Activated B cell treated with CpG ODN at 0.5 μM for 24 hours (primary cell): Measurements from ENCODE around the gene GPR152. TPM values are rescaled to one million over a fixed set of nuclear protein-coding genes. Genes with fewer than 3 reads are reported as not detected.
A peak's percentile ranks its signal among the peaks of the same experiment; 100 is the strongest.

Experiments
- ATAC-seq: fragments of 200-7000 bp; cut with Tn5 transposase; one replicate; pipeline ENCODE4 v1.10.0; 2021; ENCODE audit warnings: low read depth, mild to moderate bottlenecking, moderate library complexity
- CTCF ChIA-PET: fragments of 350-600 bp; sonication (Branson Sonifier 250); formaldehyde crosslinking; loops from one replicate; lab custom pipeline; 2021; ENCODE audit warnings: antibody characterized with exemption; lab: Charles Lee
- POLR2A ChIA-PET: fragments of 350-600 bp; sonication (Branson Sonifier 250); formaldehyde crosslinking; loops from one replicate; lab custom pipeline; 2021; ENCODE audit warnings: antibody characterized with exemption; lab: Charles Lee
- DNase-seq: peaks from one replicate; pipeline ENCODE4 v3.0.0; 2022
- H3K27ac Mint-ChIP-seq: one replicate; pipeline ENCODE4 v1.8.0; 2020; ENCODE audit warnings: mixed read lengths
- H3K27me3 Mint-ChIP-seq: one replicate; pipeline ENCODE4 v1.8.0; 2021; ENCODE audit warnings: mixed read lengths
- H3K36me3 Mint-ChIP-seq: one replicate; pipeline ENCODE4 v1.8.0; 2021; ENCODE audit warnings: low read depth, mixed read lengths
- H3K4me1 Mint-ChIP-seq: one replicate; pipeline ENCODE4 v1.8.0; 2021; ENCODE audit warnings: mixed read lengths
- H3K4me3 Mint-ChIP-seq: one replicate; pipeline ENCODE4 v1.8.0; 2020; ENCODE audit warnings: mild to moderate bottlenecking, mixed read lengths
- H3K9me3 Mint-ChIP-seq: one replicate; pipeline ENCODE4 v1.8.0; 2020; ENCODE audit warnings: mixed read lengths
- intact Hi-C: fragments of 100-400 bp; cut with micrococcal nuclease; formaldehyde crosslinking; loops from one replicate; pipeline ENCODE4 v1.15.1; 2024
- total RNA-seq: library from RNA; stranded (reverse); gene quantifications from 2 replicates; pipeline ENCODE4 v1.2.3, GENCODE V29; 2022
- TF ChIP-seq, protein P1 (sequence below): fragments of 200-600 bp; IDR thresholded peaks from one replicate; pipeline ENCODE4 v1.8.0; 2022; ENCODE audit warnings: antibody characterized with exemption, mild to moderate bottlenecking

Gene GPR152
- total RNA-seq, 1 donor from 2014 or later = not detected

DNA sequence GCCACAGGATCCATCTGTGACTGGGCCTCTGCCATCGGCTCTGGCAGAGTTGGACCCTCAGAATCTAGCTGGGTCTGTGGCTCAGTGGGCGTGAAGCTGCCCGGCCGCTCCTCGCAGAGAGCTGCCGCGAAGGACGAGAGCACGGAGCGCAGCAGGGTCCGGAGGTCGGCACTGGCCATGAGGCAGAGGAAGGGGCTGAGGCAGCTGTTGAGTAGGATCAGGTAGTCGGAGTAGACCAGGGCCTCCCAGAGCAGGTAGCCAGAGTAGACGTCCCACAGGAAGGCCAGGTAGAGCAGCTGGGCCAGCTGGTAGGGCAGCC, 912 bp downstream of the GPR152 start:
- ChIA-PET POLR2A (interaction anchor here (1.1 to 33.4 kb wide), 3 partner anchors 8 to 69 kb away, joined by 7 to 1417 read pairs (median 1417); partner anchors contain the start of genes CABP4, CORO1B, GPR152 and PTPRCAP), CTCF (no interaction called here)
- peaks cover 51% of the 10 kb centered on the region for H3K4me1 Mint-ChIP-seq
- H3K9me3 Mint-ChIP-seq = no peaks in the 10 kb centered on the region
- H3K36me3 Mint-ChIP-seq = no peaks in the 10 kb centered on the region
- H3K4me3 Mint-ChIP-seq = no peak overlapping the region
- intact Hi-C loops = no loop called here
- ATAC-seq (no peak), DNase-seq (no peak)
- no peaks in the 10 kb centered on the region for H3K27me3 Mint-ChIP-seq
- TF ChIP-seq, protein P1, sequence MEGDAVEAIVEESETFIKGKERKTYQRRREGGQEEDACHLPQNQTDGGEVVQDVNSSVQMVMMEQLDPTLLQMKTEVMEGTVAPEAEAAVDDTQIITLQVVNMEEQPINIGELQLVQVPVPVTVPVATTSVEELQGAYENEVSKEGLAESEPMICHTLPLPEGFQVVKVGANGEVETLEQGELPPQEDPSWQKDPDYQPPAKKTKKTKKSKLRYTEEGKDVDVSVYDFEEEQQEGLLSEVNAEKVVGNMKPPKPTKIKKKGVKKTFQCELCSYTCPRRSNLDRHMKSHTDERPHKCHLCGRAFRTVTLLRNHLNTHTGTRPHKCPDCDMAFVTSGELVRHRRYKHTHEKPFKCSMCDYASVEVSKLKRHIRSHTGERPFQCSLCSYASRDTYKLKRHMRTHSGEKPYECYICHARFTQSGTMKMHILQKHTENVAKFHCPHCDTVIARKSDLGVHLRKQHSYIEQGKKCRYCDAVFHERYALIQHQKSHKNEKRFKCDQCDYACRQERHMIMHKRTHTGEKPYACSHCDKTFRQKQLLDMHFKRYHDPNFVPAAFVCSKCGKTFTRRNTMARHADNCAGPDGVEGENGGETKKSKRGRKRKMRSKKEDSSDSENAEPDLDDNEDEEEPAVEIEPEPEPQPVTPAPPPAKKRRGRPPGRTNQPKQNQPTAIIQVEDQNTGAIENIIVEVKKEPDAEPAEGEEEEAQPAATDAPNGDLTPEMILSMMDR = no peak
- peak overlapping the region; percentile 18 for H3K27ac Mint-ChIP-seq

DNA sequence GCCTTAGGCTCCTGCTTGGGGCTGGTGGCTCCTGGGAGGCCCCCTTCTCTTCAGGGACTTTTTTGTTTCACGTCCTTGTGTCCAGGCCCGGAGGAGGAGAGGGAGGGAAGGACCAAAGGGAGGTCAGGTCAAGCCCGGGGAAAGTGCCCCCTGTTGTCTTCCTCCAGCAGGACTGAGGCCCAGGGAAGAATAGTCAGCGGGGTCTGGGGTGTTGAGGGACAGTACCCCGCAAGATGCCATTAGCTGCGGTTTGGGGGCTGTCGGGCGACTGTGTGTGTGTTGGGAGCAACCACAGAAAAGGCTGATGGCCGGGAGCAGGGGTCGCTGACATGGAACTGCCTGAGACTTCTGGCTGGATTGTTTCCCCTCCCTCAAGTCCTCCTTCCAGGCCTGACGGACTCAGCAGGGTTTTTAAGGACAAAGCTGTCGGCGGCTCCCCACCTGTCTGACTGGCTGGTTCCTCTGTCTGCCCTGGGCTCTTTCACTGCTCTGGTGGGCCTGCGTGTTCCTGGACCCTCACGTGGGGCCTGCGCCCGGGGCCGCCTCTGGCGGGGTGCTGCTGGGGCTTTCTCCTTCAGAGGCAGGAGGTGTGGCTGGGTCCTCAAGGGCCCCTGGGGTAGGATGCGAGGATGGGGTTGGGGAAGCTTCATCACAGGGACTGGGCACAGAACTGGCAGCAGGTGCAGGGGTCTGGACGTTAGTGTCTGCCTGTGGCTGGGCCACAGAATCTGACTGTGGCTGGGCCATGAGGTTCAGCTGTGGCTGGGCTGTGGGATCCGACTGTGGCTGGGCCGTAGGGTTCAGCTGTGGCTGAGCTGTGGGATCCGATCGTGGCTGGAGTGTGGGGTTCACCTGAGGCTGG, 1.5 kb downstream of the GPR152 start:
- Mint-ChIP-seq H3K36me3 (no peaks in the 10 kb centered on the region), H3K4me3 (no peak overlapping the region), H3K9me3 (no peaks in the 10 kb centered on the region), H3K27me3 (no peaks in the 10 kb centered on the region), H3K4me1 (peaks cover 57% of the 10 kb centered on the region), H3K27ac (peak overlapping the region; percentile 18)
- CTCF ChIA-PET = no interaction called here
- ATAC-seq = no peak
- no peak for DNase-seq
- POLR2A ChIA-PET = interaction anchor here (0.5 to 33.4 kb wide), 6 partner anchors 8 to 1363 kb away, joined by 3 to 1417 read pairs (median 8); partner anchors contain the start of genes CABP4, CORO1B, GPR152 and PTPRCAP
- intact Hi-C loops = no loop called here
- TF ChIP-seq, protein P1 = no peak

DNA sequence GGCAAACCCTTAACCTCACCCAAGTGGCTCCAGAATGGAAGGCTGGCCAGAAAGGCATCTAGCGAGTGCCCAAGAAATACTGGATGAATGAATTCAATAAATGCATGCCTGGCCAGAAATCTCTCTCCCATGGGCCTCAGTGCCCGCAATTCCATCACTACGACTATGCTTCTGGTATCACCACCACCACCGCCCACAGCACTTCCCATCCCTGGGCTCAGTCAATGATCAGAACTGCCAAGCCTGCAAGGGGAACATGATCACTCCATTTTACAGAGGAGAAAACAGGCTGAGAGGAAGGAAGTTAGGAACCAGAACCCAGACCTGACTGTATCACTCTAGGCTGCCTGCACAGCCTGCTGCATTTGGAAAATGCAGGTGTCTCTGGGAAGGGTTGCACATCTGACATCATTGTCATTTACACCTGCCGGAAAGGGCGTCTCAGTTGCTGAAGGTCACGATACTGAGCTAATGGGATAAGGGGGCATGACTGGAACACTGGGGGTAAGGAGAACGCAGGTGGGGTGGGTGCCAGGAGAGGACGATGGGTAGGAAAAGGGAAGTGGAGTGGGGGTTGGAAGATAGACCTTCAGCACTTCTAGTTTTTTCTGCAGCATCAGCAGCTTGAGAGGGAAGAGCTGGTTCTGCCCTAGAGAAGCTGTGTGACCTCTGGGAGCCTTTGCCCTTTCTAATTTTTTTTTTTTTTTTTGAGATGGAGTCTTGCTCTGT, 3.2 kb downstream of the GPR152 start:
- no peak overlapping the region for H3K4me3 Mint-ChIP-seq
- no peak for DNase-seq
- no peaks in the 10 kb centered on the region for H3K36me3 Mint-ChIP-seq
- peak overlapping the region; percentile 42 for H3K27ac Mint-ChIP-seq
- CTCF ChIA-PET = interaction anchor here (1.4 kb wide), 1 partner anchor 47 kb away, joined by 6 read pairs; the partner anchor contains the start of gene PPP1CA
- no peak for ATAC-seq
- H3K27me3 Mint-ChIP-seq = no peaks in the 10 kb centered on the region
- H3K4me1 Mint-ChIP-seq = peaks cover 71% of the 10 kb centered on the region
- TF ChIP-seq, protein P1 = no peak
- intact Hi-C loops = no loop called here
- H3K9me3 Mint-ChIP-seq = no peaks in the 10 kb centered on the region
- POLR2A ChIA-PET = interaction anchor here (0.6 to 33.4 kb wide), 7 partner anchors 10 to 56 kb away, joined by 3 to 1417 read pairs (median 4); partner anchors contain the start of genes CABP4, CORO1B, GPR152 and PTPRCAP

DNA sequence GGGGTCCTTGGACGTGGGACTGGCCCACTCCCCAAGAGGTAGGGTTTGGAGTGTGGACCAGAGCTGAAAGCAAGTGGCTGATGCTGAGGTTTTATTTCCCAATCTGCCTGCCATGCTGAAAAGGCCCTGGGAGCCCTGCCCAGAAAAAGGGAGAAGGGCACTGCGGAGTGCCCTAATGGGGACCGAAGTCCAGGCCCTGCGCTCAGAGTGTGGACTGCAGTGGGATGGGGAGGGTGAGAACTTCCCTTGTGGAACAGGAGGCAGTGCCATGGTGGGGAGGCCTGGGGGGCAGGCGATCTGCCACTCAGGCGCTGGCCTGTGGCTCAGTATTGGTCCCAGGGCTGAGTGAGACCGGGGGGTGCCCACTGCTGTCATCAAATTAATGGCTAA, 4.3 kb downstream of the GPR152 start:
- peak overlapping the region; percentile 63 for H3K27ac Mint-ChIP-seq
- peaks cover 76% of the 10 kb centered on the region for H3K4me1 Mint-ChIP-seq
- no peaks in the 10 kb centered on the region for H3K9me3 Mint-ChIP-seq
- H3K36me3 Mint-ChIP-seq = no peaks in the 10 kb centered on the region
- TF ChIP-seq, protein P1 = no peak
- ATAC-seq (no peak), DNase-seq (no peak)
- POLR2A ChIA-PET = interaction anchor here (1.8 to 33.4 kb wide), 4 partner anchors 9 to 45 kb away, joined by 3 to 1417 read pairs (median 747); partner anchors contain the start of genes CABP4, CORO1B, GPR152 and PPP1CA
- intact Hi-C loops = no loop called here
- no peak overlapping the region for H3K4me3 Mint-ChIP-seq
- CTCF ChIA-PET = no interaction called here
- no peaks in the 10 kb centered on the region for H3K27me3 Mint-ChIP-seq
